SU-DHL-6 (cell line): ENCODE measurements around the gene ALKBH5.

Source experiments
- H2AFZ ChIP-seq: fragments of 200-600 bp; sonication (generic); 2 replicates; pipeline ENCODE4 v1.6.1; 2014; ENCODE audit warnings: low read depth, mild to moderate bottlenecking, moderate library complexity, mixed read lengths, antibody characterized with exemption, low read length; ENCODE audit not compliant: severe bottlenecking
- H3F3A ChIP-seq: fragments of 200-600 bp; shearing (Covaris generic); 2 replicates; pipeline ENCODE4 v1.6.0; 2016; ENCODE audit warnings: antibody characterized with exemption, mild to moderate bottlenecking; ENCODE audit not compliant: insufficient read depth
- H3K27ac ChIP-seq: fragments of 200-600 bp; sonication (generic); 2 replicates; pipeline ENCODE4 v1.5.1; 2016; ENCODE audit warnings: low read depth, mild to moderate bottlenecking, low read length, moderate library complexity, mixed read lengths
- H3K27me3 ChIP-seq: fragments of 200-600 bp; sonication (generic), shearing (Covaris generic); 2 replicates; pipeline ENCODE4 v1.6.0; 2014; ENCODE audit warnings: mild to moderate bottlenecking, low read length
- H3K36me3 ChIP-seq: fragments of 200-600 bp; sonication (generic); 2 replicates; pipeline ENCODE4 v1.6.1; 2014; ENCODE audit warnings: mild to moderate bottlenecking, low read length, mixed read lengths
- H3K4me2 ChIP-seq: fragments of 300-600, 200-600 bp; shearing (Covaris generic), sonication (generic); 2 replicates; pipeline ENCODE4 v1.6.0; 2014; ENCODE audit warnings: low read length, low read depth, mild to moderate bottlenecking; ENCODE audit not compliant: poor library complexity, severe bottlenecking
- H3K4me3 ChIP-seq: fragments of 200-600 bp; sonication (generic); 2 replicates; pipeline ENCODE4 v1.5.1; 2014; ENCODE audit warnings: antibody characterized with exemption, low read length, mild to moderate bottlenecking, mixed read lengths; ENCODE audit not compliant: insufficient read depth, poor library complexity, severe bottlenecking
- H3K79me2 ChIP-seq: fragments of 200-600 bp; sonication (generic); 2 replicates; pipeline ENCODE4 v1.6.1; 2014; ENCODE audit warnings: mild to moderate bottlenecking, low read length, moderate library complexity; ENCODE audit not compliant: insufficient read depth
- H3K9ac ChIP-seq: fragments of 200-600 bp; sonication (generic); 2 replicates; pipeline ENCODE4 v1.7.0; 2014; ENCODE audit warnings: mild to moderate bottlenecking, low read length
- H3K9me2 ChIP-seq: fragments of 200-600 bp; sonication (generic); replicated peaks from 2 replicates; pipeline ENCODE4 v1.6.1; 2014; ENCODE audit warnings: low read length; ENCODE audit not compliant: insufficient read depth
- H3K9me3 ChIP-seq: fragments of 200-600 bp; sonication (generic); 2 replicates; pipeline ENCODE4 v1.6.1; 2014; ENCODE audit warnings: low read length, mixed read lengths; ENCODE audit not compliant: insufficient read depth
- H4K20me1 ChIP-seq: fragments of 200-600 bp; sonication (generic); 2 replicates; pipeline ENCODE4 v1.6.1; 2014; ENCODE audit warnings: low read depth, mild to moderate bottlenecking, antibody characterized with exemption, low read length, moderate library complexity, mixed read lengths
- CTCF ChIP-seq: fragments of 200-600 bp; sonication (generic); IDR thresholded peaks from one replicate; pipeline ENCODE4 v1.5.1; 2017; ENCODE audit warnings: antibody characterized with exemption, mild to moderate bottlenecking, low read length, moderate library complexity; ENCODE audit not compliant: insufficient read depth, poor library complexity, severe bottlenecking
- EZH2phosphoT487 ChIP-seq: fragments of 200-600 bp; sonication (generic), shearing (Covaris generic); conservative IDR thresholded peaks from 2 replicates; pipeline ENCODE4 v1.6.1; 2018; ENCODE audit warnings: mild to moderate bottlenecking, antibody characterized with exemption, low read length, moderate library complexity, mixed read lengths

The ALKBH5 gene

GRCh38 chr17:18238299-18238698 is 54.7 kb downstream of the ALKBH5 start:
- H4K20me1 ChIP-seq: no peaks in the 10 kb centered on the region
- H3K9me2 ChIP-seq: no peaks in the 10 kb centered on the region
- H3K4me2 ChIP-seq: no peak overlapping the region
- H2AFZ ChIP-seq: no peak overlapping the region
- H3K9ac ChIP-seq: no peak overlapping the region
- H3F3A ChIP-seq: no peaks in the 10 kb centered on the region
- no peak overlapping the region for H3K27ac ChIP-seq
- no peak for TF ChIP-seq CTCF
- TF ChIP-seq EZH2phosphoT487: no peak
- H3K4me3 ChIP-seq: no peak overlapping the region
- H3K27me3 ChIP-seq: no peaks in the 10 kb centered on the region
- no peaks in the 10 kb centered on the region for H3K9me3 ChIP-seq
- no peaks in the 10 kb centered on the region for H3K79me2 ChIP-seq
- no peaks in the 10 kb centered on the region for H3K36me3 ChIP-seq

- Histone ChIP-seq H3K9me3 (no peaks in the 10 kb centered on the region), H3K9me2 (no peaks in the 10 kb centered on the region), H3K36me3 (no peaks in the 10 kb centered on the region), H3K27ac (no peak overlapping the region), H3K4me3 (no peak overlapping the region), H4K20me1 (no peaks in the 10 kb centered on the region), H3F3A (no peaks in the 10 kb centered on the region), H3K4me2 (no peak overlapping the region), H3K27me3 (no peaks in the 10 kb centered on the region), H3K9ac (no peak overlapping the region), H2AFZ (no peak overlapping the region), H3K79me2 (no peaks in the 10 kb centered on the region)
- TF ChIP-seq CTCF (no peak), EZH2phosphoT487 (no peak)
Measured at GRCh38 chr17:18240449-18240848, 56.8 kb downstream of the ALKBH5 start.

DNA sequence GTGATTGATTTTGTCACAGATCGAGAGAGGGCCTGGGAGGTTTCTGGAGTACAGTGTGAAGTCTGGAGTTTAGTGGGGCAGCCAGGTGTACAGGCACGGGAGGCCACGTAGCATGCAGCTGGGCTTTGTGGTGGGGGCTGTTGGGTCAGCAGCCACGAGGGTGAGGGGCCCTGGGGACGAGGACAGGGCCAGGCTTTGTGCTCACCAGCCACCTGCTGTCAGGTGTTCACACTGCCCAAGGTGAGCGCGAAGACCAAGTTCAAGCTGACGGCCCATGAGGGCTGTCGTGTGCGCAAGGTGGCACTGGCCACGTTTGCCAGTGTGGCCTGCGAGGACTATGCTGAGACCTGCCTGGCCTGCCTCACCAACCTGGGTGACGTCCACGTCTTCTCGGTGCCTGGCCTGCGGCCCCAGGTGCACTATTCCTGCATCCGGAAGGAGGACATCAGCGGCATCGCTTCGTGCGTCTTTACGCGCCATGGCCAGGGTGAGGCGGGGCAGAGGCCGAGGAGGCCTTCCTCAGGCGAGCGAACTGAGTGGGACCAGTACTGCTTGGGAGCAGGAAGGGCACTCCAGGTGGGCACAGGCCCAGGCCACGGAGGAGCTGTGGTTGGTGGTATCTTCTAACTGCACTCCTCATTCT is 57.7 kb downstream of the ALKBH5 start:
- Histone ChIP-seq H3K9me3 (no peaks in the 10 kb centered on the region), H3F3A (no peaks in the 10 kb centered on the region), H3K9me2 (no peaks in the 10 kb centered on the region), H4K20me1 (no peaks in the 10 kb centered on the region), H3K9ac (no peak overlapping the region), H2AFZ (no peak overlapping the region), H3K79me2 (no peaks in the 10 kb centered on the region), H3K27ac (no peak overlapping the region), H3K36me3 (no peaks in the 10 kb centered on the region), H3K4me3 (no peak overlapping the region), H3K4me2 (no peak overlapping the region), H3K27me3 (no peaks in the 10 kb centered on the region)
- no peak for TF ChIP-seq CTCF
- no peak for TF ChIP-seq EZH2phosphoT487
